H1 (cell line): ENCODE data around the gene TGFA. TPM values are rescaled to one million over a fixed set of nuclear protein-coding genes. Genes with fewer than 3 reads are reported as not detected.

Experiments
- CTCF ChIA-PET: fragments of 300-600 bp; sonication (Branson Sonifier 250); formaldehyde crosslinking; loops from one replicate; lab custom pipeline; 2021; ENCODE audit not compliant: partially characterized antibody; lab: Charles Lee
- POLR2A ChIA-PET: fragments of 300-600 bp; sonication (Branson Sonifier 250); formaldehyde crosslinking; loops from one replicate; lab custom pipeline; 2021; ENCODE audit warnings: inconsistent platforms; ENCODE audit not compliant: partially characterized antibody; lab: Charles Lee
- DNase-seq, 2 experiments: peaks; one replicate each; pipeline versions ENCODE4 v3.0.0 to v3.0.0-alpha.2; 2010 to 2022; ENCODE audit warnings: low spot score in 2 of 2, low read depth in 1 of 2, mixed read lengths in 1 of 2
- FAIRE-seq: peaks from 2 replicates; lab custom pipeline; 2011; peaks lifted over from hg19 to GRCh38; lab: Jason Lieb, UNC
- H2AFZ ChIP-seq: 2 replicates; pipeline ENCODE4 v1.8.1; 2012; ENCODE audit warnings: low read length, inconsistent platforms
- H2AK5ac ChIP-seq: 2 replicates; pipeline ENCODE4 v1.6.1; 2013; ENCODE audit warnings: low read depth, low read length
- H2BK120ac ChIP-seq: replicated peaks from 2 replicates; pipeline ENCODE3; 2013; ENCODE audit warnings: low read depth, low read length, inconsistent platforms
- H2BK12ac ChIP-seq: 2 replicates; pipeline ENCODE4 v1.6.1; 2013; ENCODE audit warnings: low read depth, low read length
- H2BK15ac ChIP-seq: 2 replicates; pipeline ENCODE4 v1.6.1; 2013; ENCODE audit warnings: low read length
- H2BK20ac ChIP-seq: 2 replicates; pipeline ENCODE4 v1.6.1; 2013; ENCODE audit warnings: low read length
- H2BK5ac ChIP-seq: 2 replicates; pipeline ENCODE4 v1.6.1; 2013; ENCODE audit warnings: low read depth, low read length
- H3K14ac ChIP-seq: 2 replicates; pipeline ENCODE4 v1.6.1; 2013; ENCODE audit warnings: inconsistent platforms; ENCODE audit not compliant: insufficient read length
- H3K18ac ChIP-seq: 2 replicates; pipeline ENCODE4 v1.6.1; 2013; ENCODE audit warnings: low read length; ENCODE audit errors: extremely low read depth
- H3K23ac ChIP-seq: 2 replicates; pipeline ENCODE4 v1.6.1; 2013; ENCODE audit warnings: inconsistent platforms; ENCODE audit not compliant: insufficient read length
- H3K23me2 ChIP-seq: 2 replicates; pipeline ENCODE4 v1.6.1; 2013; ENCODE audit warnings: low read depth, low read length
- H3K27ac ChIP-seq: 2 replicates; pipeline ENCODE4 v1.6.1; 2011; ENCODE audit warnings: low read depth, low read length, inconsistent platforms
- H3K27me3 ChIP-seq, 4 experiments: replicated peaks in 1 of 4; 1 replicate in 1 of 4; 2 replicates in 3 of 4; pipeline versions ENCODE4 v1.6.1 to v1.8.1; 2011 to 2013; ENCODE audit warnings: low read length in 3 of 4, mild to moderate bottlenecking in 3 of 4, inconsistent platforms in 2 of 4, mixed read lengths in 2 of 4, moderate library complexity in 1 of 4; ENCODE audit not compliant: control insufficient read depth in 3 of 4, insufficient read depth in 3 of 4; ENCODE audit errors: extremely low read depth in 1 of 4
- H3K36me3 ChIP-seq, 4 experiments: 2 replicates each; pipeline versions ENCODE4 v1.6.1 to v1.8.1; 2011 to 2013; ENCODE audit warnings: mild to moderate bottlenecking in 4 of 4, low read length in 3 of 4, moderate library complexity in 2 of 4, control low read depth in 1 of 4, inconsistent platforms in 1 of 4; ENCODE audit not compliant: insufficient read depth in 4 of 4, control insufficient read depth in 2 of 4
- H3K4ac ChIP-seq: replicated peaks from 2 replicates; pipeline ENCODE3; 2013; ENCODE audit warnings: low read length, low read depth, mixed read lengths, inconsistent platforms; ENCODE audit not compliant: insufficient read length
- H3K4me1 ChIP-seq, 4 experiments: replicated peaks in 1 of 4; 1 replicate in 1 of 4; 2 replicates in 3 of 4; pipeline versions ENCODE4 v1.6.1 to v1.8.1; 2011 to 2013; ENCODE audit warnings: low read length in 3 of 4, inconsistent platforms in 2 of 4, mixed read lengths in 1 of 4; ENCODE audit not compliant: insufficient read depth in 4 of 4, control insufficient read depth in 3 of 4
- H3K4me2 ChIP-seq, 2 experiments: 2 replicates each; pipeline versions ENCODE4 v1.6.1 to v1.8.1; 2011 to 2013; ENCODE audit warnings: low read depth in 2 of 2, low read length in 2 of 2, control low read depth in 1 of 2, inconsistent platforms in 1 of 2, mild to moderate bottlenecking in 1 of 2; ENCODE audit not compliant: insufficient read depth in 1 of 2
- H3K4me3 ChIP-seq, 4 experiments: fragments of 200-600, 300-600 bp in 1 of 4; sonication (generic), shearing (Covaris generic), sonication (Bioruptor Twin) in 1 of 4; 2 replicates each; pipeline versions ENCODE4 v1.5.1 to v1.8.1; 2011 to 2016; ENCODE audit warnings: low read length in 4 of 4, low read depth in 3 of 4, control low read depth in 2 of 4, inconsistent platforms in 2 of 4, mild to moderate bottlenecking in 2 of 4, mixed read lengths in 1 of 4, moderate library complexity in 1 of 4; ENCODE audit not compliant: insufficient read depth in 2 of 4; ENCODE audit errors: extremely low read depth in 1 of 4
- H3K56ac ChIP-seq: replicated peaks from 2 replicates; pipeline ENCODE3; 2013; ENCODE audit warnings: low read depth, mild to moderate bottlenecking, mixed read lengths, low read length, inconsistent platforms; ENCODE audit not compliant: insufficient read length
- H3K79me1 ChIP-seq: 2 replicates; pipeline ENCODE4 v1.6.1; 2013; ENCODE audit warnings: low read depth, low read length, control low read depth
- H3K79me2 ChIP-seq, 2 experiments: 2 replicates each; pipeline versions ENCODE4 v1.6.1 to v1.8.1; 2012 to 2013; ENCODE audit warnings: low read length in 2 of 2, mild to moderate bottlenecking in 2 of 2, inconsistent platforms in 1 of 2; ENCODE audit not compliant: insufficient read depth in 2 of 2, control insufficient read depth in 1 of 2
- H3K9ac ChIP-seq, 4 experiments: replicated peaks in 1 of 4; 1 replicate in 1 of 4; 2 replicates in 3 of 4; pipeline versions ENCODE4 v1.6.1 to v1.8.1; 2011 to 2013; ENCODE audit warnings: low read depth in 3 of 4, low read length in 3 of 4, control low read depth in 2 of 4, mild to moderate bottlenecking in 2 of 4, moderate library complexity in 2 of 4, inconsistent platforms in 1 of 4; ENCODE audit errors: extremely low read depth in 1 of 4
- H3K9me3 ChIP-seq, 2 experiments: 2 replicates each; pipeline versions ENCODE4 v1.6.1 to v1.8.1; 2012 to 2013; ENCODE audit warnings: mild to moderate bottlenecking in 2 of 2, moderate library complexity in 2 of 2, control low read depth in 1 of 2, inconsistent platforms in 1 of 2, low read depth in 1 of 2, low read length in 1 of 2, mixed read lengths in 1 of 2; ENCODE audit not compliant: insufficient read depth in 2 of 2
- H4K20me1 ChIP-seq, 2 experiments: replicated peaks in 1 of 2; 2 replicates each; pipeline versions ENCODE3 to v1.8.1; 2011 to 2013; ENCODE audit warnings: inconsistent platforms in 2 of 2, low read length in 2 of 2, mild to moderate bottlenecking in 1 of 2; ENCODE audit not compliant: insufficient read depth in 2 of 2, control insufficient read depth in 1 of 2
- H4K5ac ChIP-seq: 2 replicates; pipeline ENCODE4 v1.6.1; 2013; ENCODE audit warnings: low read length, low read depth, mixed read lengths, inconsistent platforms; ENCODE audit not compliant: insufficient read length
- H4K8ac ChIP-seq: 2 replicates; pipeline ENCODE4 v1.8.0; 2013; ENCODE audit warnings: mild to moderate bottlenecking, moderate library complexity, low read length, inconsistent platforms; ENCODE audit not compliant: insufficient read depth; ENCODE audit errors: extremely low read depth
- H4K91ac ChIP-seq: replicated peaks from 2 replicates; pipeline ENCODE3; 2013; ENCODE audit warnings: low read length, mixed read lengths, inconsistent platforms; ENCODE audit not compliant: insufficient read length
- CBX8 ChIP-seq: fragments of 300-800, 300-1000 bp; sonication (generic); IDR thresholded peaks from 2 replicates; pipeline ENCODE4 v1.7.1; 2016; ENCODE audit warnings: low read depth, low read length, borderline replicate concordance
- FOSL1 ChIP-seq: IDR thresholded peaks from 2 replicates; pipeline ENCODE4 v1.6.1; 2011; ENCODE audit warnings: mild to moderate bottlenecking, low read depth, low read length, moderate library complexity; ENCODE audit not compliant: insufficient read depth
- HDAC2 ChIP-seq, 2 experiments: fragments of 300-600 bp in 1 of 2; sonication (generic) in 1 of 2; IDR thresholded peaks; 2 replicates each; pipeline ENCODE4 v1.6.1; 2011 to 2012; ENCODE audit warnings: low read depth in 2 of 2, low read length in 2 of 2, mild to moderate bottlenecking in 2 of 2, moderate library complexity in 2 of 2, borderline replicate concordance in 1 of 2, inconsistent platforms in 1 of 2
- JUN ChIP-seq: IDR thresholded peaks from 2 replicates; pipeline ENCODE4 v1.6.1; 2011; ENCODE audit warnings: low read depth, mild to moderate bottlenecking, improper control_type of control experiment, low read length
- POU5F1 ChIP-seq: IDR thresholded peaks from 2 replicates; pipeline ENCODE4 v1.6.1; 2011; ENCODE audit warnings: low read depth, mild to moderate bottlenecking, low read length, moderate library complexity
- SIRT6 ChIP-seq: IDR thresholded peaks from one replicate; pipeline ENCODE4 v1.7.1; 2012; ENCODE audit warnings: low read length, inconsistent platforms
- SP1 ChIP-seq: IDR thresholded peaks from 2 replicates; pipeline ENCODE4 v1.6.1; 2011; ENCODE audit warnings: low read depth, low read length
- SRF ChIP-seq: IDR thresholded peaks from 2 replicates; pipeline ENCODE4 v1.6.1; 2011; ENCODE audit warnings: mild to moderate bottlenecking, low read depth, low read length, moderate library complexity
- WGBS, 2 experiments: shearing (Covaris generic) in 1 of 2; methylation state at CpG; one replicate each; pipeline versions ENCODE4 v1.1.6 to v1.1.7; 2013 to 2015; ENCODE audit warnings: low lambda C conversion rate in 2 of 2, mixed read lengths in 2 of 2, inconsistent platforms in 1 of 2, low coverage in 1 of 2, missing lambda C conversion rate in 1 of 2; ENCODE audit not compliant: insufficient replicate concordance in 2 of 2, insufficient coverage in 1 of 2, insufficient read length in 1 of 2; ENCODE audit errors: extremely low coverage in 1 of 2, missing lambda C conversion rate in 1 of 2; 5-methylcytosine and 5-hydroxymethylcytosine counted together
- polyA plus RNA-seq, 7 experiments: library from polyadenylated mRNA; depleted of rRNA in 3 of 7; stranded (reverse) in 5 of 7; unstranded in 2 of 7; fragments of >200 nt in 5 of 7; fragments of 200-250 nt in 2 of 7; gene quantifications; 1 replicate in 5 of 7; 2 replicates in 1 of 7; 4 replicates in 1 of 7; pipeline versions ENCODE4 v1.2.1 to v1.2.3, GENCODE V29; 2011 to 2013; ENCODE audit warnings: missing spikeins in 2 of 7, mixed read lengths in 2 of 7
- total RNA-seq: library from RNA; stranded (reverse); fragmentation: NEBNext Ultra II Directional; extraction: Animal tissue kit (Norgen Biotek cat#: 25700); gene quantifications from 2 replicates; pipeline ENCODE4 v1.2.1, GENCODE V29; 2021
- TF ChIP-seq, protein P1 (sequence below), 3 experiments: IDR thresholded peaks; 1 replicate in 2 of 3; 2 replicates in 1 of 3; pipeline versions ENCODE4 v1.5.1 to v1.6.1; 2011; ENCODE audit warnings: low read length in 3 of 3, mild to moderate bottlenecking in 3 of 3, inconsistent platforms in 2 of 3, low read depth in 1 of 3, moderate library complexity in 1 of 3; ENCODE audit not compliant: insufficient read depth in 1 of 3; ENCODE audit errors: control extremely low read depth in 1 of 3

Gene TGFA
- total and polyA plus RNA-seq, 2 of the 8 experiments (the other 6 are each of a cell fraction or from before 2014, with no cell fraction given), result 1.8 to 3.7 TPM

DNA sequence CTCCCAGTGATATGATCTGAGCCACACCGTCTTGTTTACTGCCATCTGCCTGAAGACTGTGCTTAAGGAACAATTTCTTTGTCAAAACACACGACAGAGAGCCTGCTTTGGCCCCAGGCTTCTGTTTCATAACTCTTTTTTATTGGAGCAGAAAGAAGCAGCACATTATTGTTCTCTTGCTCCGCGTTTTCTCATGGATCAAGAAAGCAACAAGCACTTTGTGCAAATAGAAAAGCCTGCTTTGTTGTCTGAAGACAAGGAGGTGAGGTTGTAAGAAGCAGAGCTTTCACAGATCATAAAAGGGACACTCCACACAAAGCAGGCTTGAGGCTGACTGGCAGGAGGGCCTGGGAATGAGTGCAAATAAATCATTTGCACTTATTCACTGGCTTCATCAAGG lies 133.5 kb downstream of the TGFA start:
- Histone ChIP-seq H3K4ac (no peak overlapping the region), H3K56ac (no peak overlapping the region), H2BK20ac (no peak overlapping the region), H3K18ac (no peak overlapping the region), H2AFZ (no peak overlapping the region), H4K91ac (no peak overlapping the region), H3K14ac (no peak overlapping the region), H2BK5ac (no peak overlapping the region), H3K23me2 (no peaks in the 10 kb centered on the region), H2BK15ac (no peak overlapping the region), H3K9ac (no peak overlapping the region), H3K4me2 (no peak overlapping the region), H3K79me2 (no peaks in the 10 kb centered on the region), H3K4me1 (no peaks in the 10 kb centered on the region; a peak in 1 of 7 replicates), H3K9me3 (no peaks in the 10 kb centered on the region), H4K20me1 (no peaks in the 10 kb centered on the region), H3K27me3 (peaks cover 0 to 16% (median 2%) of the 10 kb centered on the region in 4 experiments; a peak in 3 of 7 replicates), H4K5ac (no peak overlapping the region), H2BK120ac (no peak overlapping the region), H2AK5ac (no peak overlapping the region), H3K4me3 (no peak overlapping the region), H3K23ac (no peak overlapping the region), H2BK12ac (no peak overlapping the region), H3K27ac (no peak overlapping the region), H3K36me3 (no peaks in the 10 kb centered on the region), H3K79me1 (no peaks in the 10 kb centered on the region), H4K8ac (no peak overlapping the region)
- no peak for DNase-seq
- 84% methylated on average over 4 of the region's 4 CpGs; no CpG with 5 or more reads in 1 of the 2 experiments for WGBS, 2 experiments
- TF ChIP-seq POU5F1 (no peak), HDAC2 (IDR thresholded peaks at IDR 0.05; ENCODE audit: borderline replicate concordance in 1 of 2, low read depth in 2 of 2, low read length in 2 of 2) (no peak), CBX8 (no peak), SIRT6 (no peak), SP1 (no peak), JUN (no peak), FOSL1 (no peak), SRF (no peak)
- TF ChIP-seq, protein P1, sequence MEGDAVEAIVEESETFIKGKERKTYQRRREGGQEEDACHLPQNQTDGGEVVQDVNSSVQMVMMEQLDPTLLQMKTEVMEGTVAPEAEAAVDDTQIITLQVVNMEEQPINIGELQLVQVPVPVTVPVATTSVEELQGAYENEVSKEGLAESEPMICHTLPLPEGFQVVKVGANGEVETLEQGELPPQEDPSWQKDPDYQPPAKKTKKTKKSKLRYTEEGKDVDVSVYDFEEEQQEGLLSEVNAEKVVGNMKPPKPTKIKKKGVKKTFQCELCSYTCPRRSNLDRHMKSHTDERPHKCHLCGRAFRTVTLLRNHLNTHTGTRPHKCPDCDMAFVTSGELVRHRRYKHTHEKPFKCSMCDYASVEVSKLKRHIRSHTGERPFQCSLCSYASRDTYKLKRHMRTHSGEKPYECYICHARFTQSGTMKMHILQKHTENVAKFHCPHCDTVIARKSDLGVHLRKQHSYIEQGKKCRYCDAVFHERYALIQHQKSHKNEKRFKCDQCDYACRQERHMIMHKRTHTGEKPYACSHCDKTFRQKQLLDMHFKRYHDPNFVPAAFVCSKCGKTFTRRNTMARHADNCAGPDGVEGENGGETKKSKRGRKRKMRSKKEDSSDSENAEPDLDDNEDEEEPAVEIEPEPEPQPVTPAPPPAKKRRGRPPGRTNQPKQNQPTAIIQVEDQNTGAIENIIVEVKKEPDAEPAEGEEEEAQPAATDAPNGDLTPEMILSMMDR (IDR thresholded peaks at IDR 0.05; ENCODE audit: control extremely low read depth in 1 of 3, insufficient read depth in 1 of 3, low read depth in 1 of 3, low read length in 3 of 3), result no peak
- ChIA-PET CTCF (interaction anchor here (1.0 to 2.3 kb wide), 6 partner anchors 17 to 118 kb away, joined by 3 to 9 read pairs (median 4); partner anchors contain the start of gene FAM136A), POLR2A (no interaction called here)
- no peak for FAIRE-seq
